Liver (tissue), 9 donors: ENCODE data around the gene BCAS1. TPM values are rescaled to one million over a fixed set of nuclear protein-coding genes. Genes with fewer than 3 reads are reported as not detected.

Experiments
- DNase-seq: peaks from one replicate; pipeline ENCODE4 v3.0.0-alpha.2; 2017; ENCODE audit warnings: low spot score
- H3K27ac ChIP-seq, 2 donors: one replicate each; pipeline ENCODE4 v1.7.0; 2013; ENCODE audit warnings: inconsistent platforms in 2 of 2, low read length in 2 of 2, control low read depth in 1 of 2, low read depth in 1 of 2, mild to moderate bottlenecking in 1 of 2
- H3K27me3 ChIP-seq, 4 donors: one replicate each; pipeline versions ENCODE4 v1.6.1 to v1.7.0; 2013; ENCODE audit warnings: low read length in 3 of 4, inconsistent platforms in 1 of 4, mild to moderate bottlenecking in 1 of 4, moderate library complexity in 1 of 4; ENCODE audit not compliant: control insufficient read depth in 4 of 4, insufficient read depth in 4 of 4
- H3K36me3 ChIP-seq, 4 donors: one replicate each; pipeline versions ENCODE4 v1.6.1 to v1.7.0; 2013; ENCODE audit warnings: low read length in 3 of 4, mild to moderate bottlenecking in 3 of 4, low read depth in 1 of 4, moderate library complexity in 1 of 4; ENCODE audit not compliant: control insufficient read depth in 4 of 4, insufficient read depth in 3 of 4
- H3K4me1 ChIP-seq, 4 donors: one replicate each; pipeline versions ENCODE4 v1.6.1 to v1.7.0; 2013; ENCODE audit warnings: low read length in 3 of 4, mild to moderate bottlenecking in 3 of 4, moderate library complexity in 1 of 4; ENCODE audit not compliant: control insufficient read depth in 4 of 4, insufficient read depth in 4 of 4
- H3K4me3 ChIP-seq, 3 donors: one replicate each; pipeline versions ENCODE4 v1.6.1 to v1.7.0; 2013; ENCODE audit warnings: low read length in 3 of 3, control low read depth in 1 of 3, low read depth in 1 of 3, mild to moderate bottlenecking in 1 of 3
- H3K9ac ChIP-seq, 2 donors: one replicate each; pipeline ENCODE4 v1.7.0; 2013; ENCODE audit warnings: low read length in 2 of 2, mild to moderate bottlenecking in 2 of 2, moderate library complexity in 2 of 2, control low read depth in 1 of 2, low read depth in 1 of 2
- H3K9me3 ChIP-seq, 4 donors: one replicate each; pipeline versions ENCODE4 v1.6.1 to v1.7.0; 2013; ENCODE audit warnings: low read length in 3 of 4; ENCODE audit not compliant: control insufficient read depth in 4 of 4
- ATF3 ChIP-seq: IDR thresholded peaks from 2 replicates; pipeline ENCODE4 v1.6.1; 2016; ENCODE audit warnings: antibody characterized with exemption
- EGR1 ChIP-seq, 2 donors: IDR thresholded peaks; 2 replicates each; pipeline ENCODE4 v1.6.1; 2016 to 2018; ENCODE audit warnings: antibody characterized with exemption in 2 of 2, low read depth in 2 of 2
- FOXA1 ChIP-seq: IDR thresholded peaks from 2 replicates; pipeline ENCODE4 v1.6.1; 2016; ENCODE audit warnings: antibody characterized with exemption
- FOXA2 ChIP-seq: IDR thresholded peaks from 2 replicates; pipeline ENCODE4 v1.6.1; 2016; ENCODE audit warnings: antibody characterized with exemption
- GABPA ChIP-seq, 2 donors: IDR thresholded peaks in 1 of 2; conservative IDR thresholded peaks in 1 of 2; 2 replicates each; pipeline ENCODE4 v1.6.1; 2016; ENCODE audit warnings: antibody characterized with exemption in 2 of 2, mild to moderate bottlenecking in 1 of 2, moderate library complexity in 1 of 2
- HNF4A ChIP-seq, 2 donors: conservative IDR thresholded peaks; 2 replicates each; pipeline ENCODE4 v1.6.1; 2016; ENCODE audit warnings: antibody characterized with exemption in 2 of 2, mild to moderate bottlenecking in 2 of 2
- HNF4G ChIP-seq: IDR thresholded peaks from 2 replicates; pipeline ENCODE4 v1.6.1; 2016; ENCODE audit warnings: antibody characterized with exemption
- JUND ChIP-seq, 2 donors: IDR thresholded peaks; 2 replicates each; pipeline ENCODE4 v1.6.1; 2016; ENCODE audit warnings: antibody characterized with exemption in 2 of 2
- RAD21 ChIP-seq, 2 donors: IDR thresholded peaks; 2 replicates each; pipeline ENCODE4 v1.6.1; 2016; ENCODE audit warnings: antibody characterized with exemption in 2 of 2, mild to moderate bottlenecking in 2 of 2
- RXRA ChIP-seq, 2 donors: IDR thresholded peaks; 2 replicates each; pipeline ENCODE4 v1.6.1; 2017 to 2018; ENCODE audit warnings: antibody characterized with exemption in 2 of 2, mild to moderate bottlenecking in 1 of 2
- SP1 ChIP-seq: IDR thresholded peaks from 2 replicates; pipeline ENCODE4 v1.6.1; 2018; ENCODE audit warnings: antibody characterized with exemption, mild to moderate bottlenecking
- TAF1 ChIP-seq: conservative IDR thresholded peaks from 2 replicates; pipeline ENCODE4 v1.6.1; 2016; ENCODE audit warnings: antibody characterized with exemption, mild to moderate bottlenecking
- YY1 ChIP-seq: IDR thresholded peaks from 2 replicates; pipeline ENCODE4 v1.6.1; 2016; ENCODE audit warnings: antibody characterized with exemption, mild to moderate bottlenecking
- ZBTB33 ChIP-seq: IDR thresholded peaks from 2 replicates; pipeline ENCODE4 v1.6.1; 2016; ENCODE audit warnings: antibody characterized with exemption
- WGBS: extraction: QIAGEN DNeasy Blood & Tissue Kit; methylation state at CpG from one replicate; pipeline ENCODE4 v1.1.7; 2013; 5-methylcytosine and 5-hydroxymethylcytosine counted together
- polyA plus RNA-seq, 2 donors: library from polyadenylated mRNA; stranded (reverse) in 1 of 2; unstranded in 1 of 2; fragments of 200-250 nt in 1 of 2; fragments of >200 nt in 1 of 2; fragmentation: Nextera tagmentation in 1 of 2; extraction: Ambion mirVana in 1 of 2; gene quantifications; one replicate each; pipeline versions ENCODE4 v1.2.1 to v1.2.3, GENCODE V29; 2013 to 2015
- total RNA-seq, 2 donors: library from RNA; depleted of rRNA; stranded (reverse); fragments of >200 nt; gene quantifications; one replicate each; pipeline ENCODE4 v1.2.3, GENCODE V29; 2014
- TF ChIP-seq, protein P1 (sequence below): fragments of 150-350 bp; IDR thresholded peaks from 2 replicates; pipeline ENCODE4 v1.5.1; 2017; ENCODE audit warnings: improper control_type of control experiment, low read depth, low read length; ENCODE audit not compliant: missing input control
- TF ChIP-seq, protein P2 (sequence below): IDR thresholded peaks from 2 replicates; pipeline ENCODE4 v1.6.1; 2016; ENCODE audit warnings: antibody characterized with exemption
- donor health status: healthy.
- donor health status: healthy.
- donor health status: healthy.
- donor health status: healthy.
- donor health status: healthy.

BCAS1 gene
- total and polyA plus RNA-seq, 4 donors = under 0.01 to 0.93 (median 0.04) TPM

GRCh38 chr20:53956013-53956715 lies 114.2 kb downstream of the BCAS1 start:
- Histone ChIP-seq H3K27me3 (no peaks in the 10 kb centered on the region), H3K4me1 (peaks cover 0 to 5% (median 0%) of the 10 kb centered on the region in 4 donors), H3K9me3 (no peaks in the 10 kb centered on the region), H3K36me3 (no peaks in the 10 kb centered on the region), H3K9ac (no peak overlapping the region), H3K4me3 (no peak overlapping the region), H3K27ac (no peak overlapping the region)
- TF ChIP-seq ATF3 = no peak
- no peak for TF ChIP-seq FOXA1
- TF ChIP-seq TAF1 = no peak
- TF ChIP-seq SP1 = no peak
- TF ChIP-seq RAD21 (IDR thresholded peaks at IDR 0.05) = no peak
- no peak for TF ChIP-seq YY1
- no peak for TF ChIP-seq ZBTB33
- 96% methylated on average over 4 of the region's 4 CpGs for WGBS
- DNase-seq = no peak

- WGBS = 83% methylated on average over 6 of the region's 6 CpGs
- H3K4me1 ChIP-seq = no peaks in the 10 kb centered on the region
- H3K9ac ChIP-seq = no peak overlapping the region
- H3K4me3 ChIP-seq = no peak overlapping the region
- H3K36me3 ChIP-seq = no peaks in the 10 kb centered on the region
- no peak for DNase-seq
- no peak overlapping the region for H3K27ac ChIP-seq
- peak; percentile 31 to 39 for TF ChIP-seq HNF4A (conservative IDR thresholded peaks at IDR 0.05)
- no peak for TF ChIP-seq FOXA1
- H3K9me3 ChIP-seq = no peaks in the 10 kb centered on the region
- no peaks in the 10 kb centered on the region for H3K27me3 ChIP-seq
Measured at GRCh38 chr20:53954723-53955658, 115.4 kb downstream of the BCAS1 start.

DNA sequence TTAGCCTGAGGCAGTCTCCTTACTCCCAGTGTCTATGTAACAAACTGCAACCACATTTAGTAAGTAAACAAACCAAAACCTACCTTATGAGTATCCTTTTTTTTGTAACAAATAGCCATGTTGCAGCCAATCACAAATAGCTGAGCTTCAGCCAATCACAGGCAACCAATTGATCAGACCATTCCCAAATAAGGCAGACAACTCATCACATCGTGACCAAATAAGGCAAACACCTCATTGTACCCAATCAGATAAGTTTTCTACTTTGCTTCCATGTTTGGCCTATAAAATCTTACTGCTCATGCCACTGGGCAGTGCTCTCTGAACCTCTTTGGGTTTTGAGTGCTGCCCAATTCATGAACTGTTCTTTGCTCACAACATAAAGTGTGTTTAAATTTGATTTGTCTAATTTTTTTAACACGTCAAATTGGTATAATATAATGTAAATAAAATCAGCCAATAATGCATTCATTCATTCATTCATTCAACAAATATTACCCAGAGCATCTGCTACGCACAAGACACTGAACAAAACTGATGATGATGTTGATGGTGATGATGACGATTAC lies 117.8 kb downstream of the BCAS1 start:
- no peaks in the 10 kb centered on the region for H3K36me3 ChIP-seq
- WGBS = 97% methylated on average over 4 of the region's 4 CpGs
- no peaks in the 10 kb centered on the region for H3K27me3 ChIP-seq
- H3K27ac ChIP-seq = no peak overlapping the region
- no peak overlapping the region for H3K9ac ChIP-seq
- H3K4me3 ChIP-seq = no peak overlapping the region
- H3K9me3 ChIP-seq = no peaks in the 10 kb centered on the region
- no peak for DNase-seq
- H3K4me1 ChIP-seq = no peaks in the 10 kb centered on the region
- TF ChIP-seq JUND (IDR thresholded peaks at IDR 0.05) = no peak
- TF ChIP-seq HNF4G = no peak
- TF ChIP-seq, protein P1, sequence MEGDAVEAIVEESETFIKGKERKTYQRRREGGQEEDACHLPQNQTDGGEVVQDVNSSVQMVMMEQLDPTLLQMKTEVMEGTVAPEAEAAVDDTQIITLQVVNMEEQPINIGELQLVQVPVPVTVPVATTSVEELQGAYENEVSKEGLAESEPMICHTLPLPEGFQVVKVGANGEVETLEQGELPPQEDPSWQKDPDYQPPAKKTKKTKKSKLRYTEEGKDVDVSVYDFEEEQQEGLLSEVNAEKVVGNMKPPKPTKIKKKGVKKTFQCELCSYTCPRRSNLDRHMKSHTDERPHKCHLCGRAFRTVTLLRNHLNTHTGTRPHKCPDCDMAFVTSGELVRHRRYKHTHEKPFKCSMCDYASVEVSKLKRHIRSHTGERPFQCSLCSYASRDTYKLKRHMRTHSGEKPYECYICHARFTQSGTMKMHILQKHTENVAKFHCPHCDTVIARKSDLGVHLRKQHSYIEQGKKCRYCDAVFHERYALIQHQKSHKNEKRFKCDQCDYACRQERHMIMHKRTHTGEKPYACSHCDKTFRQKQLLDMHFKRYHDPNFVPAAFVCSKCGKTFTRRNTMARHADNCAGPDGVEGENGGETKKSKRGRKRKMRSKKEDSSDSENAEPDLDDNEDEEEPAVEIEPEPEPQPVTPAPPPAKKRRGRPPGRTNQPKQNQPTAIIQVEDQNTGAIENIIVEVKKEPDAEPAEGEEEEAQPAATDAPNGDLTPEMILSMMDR = no peak
- no peak for TF ChIP-seq EGR1 (IDR thresholded peaks at IDR 0.05; ENCODE audit: low read depth in 2 of 2)
- no peak for TF ChIP-seq GABPA (IDR thresholded peaks at IDR 0.05 in 1 of 2, conservative IDR thresholded peaks at IDR 0.05 in 1 of 2)
- TF ChIP-seq TAF1 = no peak
- TF ChIP-seq RXRA (IDR thresholded peaks at IDR 0.05) = no peak
- no peak for TF ChIP-seq YY1
- no peak for TF ChIP-seq FOXA2
- no peak for TF ChIP-seq ZBTB33
- TF ChIP-seq HNF4A (conservative IDR thresholded peaks at IDR 0.05) = no peak
- no peak for TF ChIP-seq ATF3
- no peak for TF ChIP-seq RAD21 (IDR thresholded peaks at IDR 0.05)
- no peak for TF ChIP-seq FOXA1
- TF ChIP-seq, protein P2, sequence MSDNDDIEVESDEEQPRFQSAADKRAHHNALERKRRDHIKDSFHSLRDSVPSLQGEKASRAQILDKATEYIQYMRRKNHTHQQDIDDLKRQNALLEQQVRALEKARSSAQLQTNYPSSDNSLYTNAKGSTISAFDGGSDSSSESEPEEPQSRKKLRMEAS = no peak
